GM21360 (cell line): Measurements from ENCODE around the gene PCDH12.

ENCODE experiments used
- ATAC-seq: cut with Tn5 transposase; IDR thresholded peaks from one replicate; pipeline ENCODE4 v1.9.1; 2021; ENCODE audit warnings: mild to moderate bottlenecking, moderate library complexity; ENCODE audit not compliant: unreplicated experiment

The PCDH12 gene

GRCh38 chr5:141910271-141910673 lies 47.7 kb downstream of the PCDH12 start:
- ATAC-seq, result no peak

DNA sequence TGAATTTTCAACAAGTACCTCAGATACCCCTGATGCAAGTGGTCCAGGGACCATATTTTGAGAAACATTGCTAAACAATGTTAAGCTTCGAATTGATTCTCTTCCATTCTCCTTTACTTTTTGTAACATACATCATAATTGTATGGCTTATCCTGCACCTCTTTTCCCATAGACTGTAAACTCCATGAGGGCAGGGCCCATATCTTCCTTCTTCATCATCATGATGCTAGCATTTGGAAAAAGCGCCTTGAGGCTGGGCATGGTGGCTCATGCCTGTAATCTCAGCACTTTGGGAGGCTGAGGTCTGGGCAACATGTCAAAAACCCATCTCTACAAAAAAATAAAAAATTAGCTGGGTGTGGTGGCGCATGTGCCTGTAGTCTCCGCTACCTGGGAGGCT lies 48.8 kb downstream of the PCDH12 start:
- ATAC-seq, result no peak

GRCh38 chr5:141908796-141909195 lies 49.2 kb downstream of the PCDH12 start:
- ATAC-seq, result no peak

- no peak for ATAC-seq
These were observed 51.0 kb downstream of the PCDH12 start for GRCh38 chr5:141906972-141907371.

- ATAC-seq, result no peak
These were observed 51.5 kb downstream of the PCDH12 start for GRCh38 chr5:141906517-141906916.

DNA sequence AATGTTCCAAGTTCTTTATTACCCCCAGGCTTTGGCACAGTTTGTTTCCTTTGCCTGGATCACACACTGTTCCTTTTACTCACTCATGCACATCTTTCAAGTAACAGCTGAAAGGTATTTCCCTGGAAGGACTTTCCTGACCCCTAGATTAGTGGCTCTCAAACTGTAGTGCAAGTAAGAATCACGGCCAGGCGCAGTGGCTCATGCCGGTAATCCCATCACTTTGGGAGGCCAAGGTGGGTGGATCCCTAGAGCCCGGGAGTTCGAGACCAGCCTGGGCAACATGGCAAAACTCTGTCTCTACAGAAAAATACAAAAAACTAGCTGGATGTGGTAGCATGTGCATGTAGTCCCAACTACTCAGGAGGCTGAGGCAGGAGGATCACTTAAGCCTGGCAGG lies 53.5 kb downstream of the PCDH12 start:
- ATAC-seq, result no peak

- ATAC-seq, result no peak
These were observed 54.7 kb downstream of the PCDH12 start for GRCh38 chr5:141903261-141903660.

GRCh38 chr5:141902015-141902814 lies 55.8 kb downstream of the PCDH12 start:
- no peak for ATAC-seq

DNA sequence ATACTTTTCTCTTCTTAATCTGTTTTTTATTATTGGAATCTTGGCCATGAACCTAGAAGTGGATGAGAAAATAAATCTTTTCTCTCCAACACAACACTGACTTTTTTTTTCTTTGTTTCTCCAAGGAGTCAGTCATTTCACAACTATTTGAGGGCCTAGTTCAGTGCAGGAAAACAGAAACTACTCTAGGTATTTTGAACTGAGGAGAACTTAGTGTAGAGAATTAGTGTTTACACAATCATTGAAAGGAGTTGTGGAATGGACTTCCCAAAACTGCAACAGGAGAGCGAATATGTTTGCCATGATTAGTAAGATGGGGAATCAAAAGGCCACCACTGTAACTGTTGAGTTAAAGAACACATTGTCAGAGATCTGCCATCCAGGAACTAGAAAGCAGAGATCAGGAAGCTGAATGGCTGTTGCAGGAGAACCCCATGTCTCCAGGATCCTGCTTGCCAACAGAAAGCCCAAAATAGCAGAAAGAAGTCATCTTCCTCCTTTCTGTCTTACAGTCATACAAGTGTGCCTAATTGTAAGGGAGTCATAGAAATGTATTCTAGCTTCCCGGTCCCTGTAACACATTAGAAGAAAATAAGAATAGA lies 59.5 kb downstream of the PCDH12 start:
- ATAC-seq, result no peak

GRCh38 chr5:141897425-141897824 lies 60.6 kb downstream of the PCDH12 start:
- ATAC-seq, result no peak
